ENCODE results near the gene GON7.
A peak's percentile ranks its signal among the peaks of the same experiment; 100 is the strongest.
"Not testable (repeated sequence)": the region's sequence is repeated elsewhere in the genome, so short reads cannot be mapped to it uniquely, and the experiment has no call there.

GON7 gene

DNA sequence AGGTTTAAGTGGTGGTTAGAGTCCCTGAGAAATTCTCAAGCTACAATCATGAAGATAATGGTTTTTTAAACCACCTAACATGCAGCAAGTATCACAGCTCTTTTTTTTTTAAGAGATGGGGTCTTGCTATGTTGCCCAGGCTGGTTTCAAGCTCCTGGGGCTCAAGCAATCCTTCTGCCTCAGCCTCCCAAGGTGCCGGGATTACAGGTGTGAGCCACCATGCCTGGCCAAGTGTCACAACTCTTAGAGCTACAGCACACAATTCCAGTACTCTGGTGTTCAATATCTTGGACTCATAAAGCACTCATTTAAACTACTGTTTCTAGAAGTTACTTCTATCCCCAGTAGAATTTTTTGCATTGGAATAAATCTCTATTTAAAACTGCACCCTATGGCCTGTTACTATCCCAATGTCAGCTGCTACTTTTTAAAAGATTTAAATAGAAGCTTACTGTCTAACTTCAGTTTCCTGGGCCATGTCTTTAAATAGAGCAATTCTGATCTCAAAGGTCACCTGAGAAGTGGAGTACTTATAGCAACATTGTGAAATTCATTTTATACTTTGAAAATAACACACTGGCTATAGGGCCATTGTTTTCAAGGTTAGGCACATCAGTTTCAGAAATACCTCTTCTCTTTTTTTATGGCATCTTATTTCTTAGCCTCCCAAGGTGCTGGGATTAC, 11.4 kb downstream of the GON7 start:
- DNase-seq, result no peak

GRCh38 chr14:93186956-93187355, 19.9 kb downstream of the GON7 start:
- DNase-seq, result no peak

DNA sequence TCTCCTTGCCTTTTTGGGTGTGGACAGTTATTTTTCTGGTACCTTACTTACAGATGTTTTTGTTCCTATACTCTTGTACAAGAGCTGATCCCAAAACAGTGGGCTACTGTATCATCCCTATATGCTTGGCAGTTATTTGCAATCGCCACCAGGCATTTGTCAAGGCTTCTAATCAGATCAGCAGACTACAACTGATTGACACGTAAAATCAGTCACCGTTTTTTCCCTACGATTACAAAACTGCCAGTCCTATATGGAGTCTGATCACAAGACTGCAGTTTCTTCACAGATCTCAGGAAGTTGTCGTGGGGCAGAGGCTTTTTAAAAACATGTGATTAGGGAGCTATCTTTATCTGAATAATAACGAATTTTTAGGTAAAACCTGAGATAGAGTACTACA, 20.4 kb downstream of the GON7 start:
- DNase-seq, result no peak

GRCh38 chr14:93185349-93185720, 21.5 kb downstream of the GON7 start:
- DNase-seq, result no peak

DNA sequence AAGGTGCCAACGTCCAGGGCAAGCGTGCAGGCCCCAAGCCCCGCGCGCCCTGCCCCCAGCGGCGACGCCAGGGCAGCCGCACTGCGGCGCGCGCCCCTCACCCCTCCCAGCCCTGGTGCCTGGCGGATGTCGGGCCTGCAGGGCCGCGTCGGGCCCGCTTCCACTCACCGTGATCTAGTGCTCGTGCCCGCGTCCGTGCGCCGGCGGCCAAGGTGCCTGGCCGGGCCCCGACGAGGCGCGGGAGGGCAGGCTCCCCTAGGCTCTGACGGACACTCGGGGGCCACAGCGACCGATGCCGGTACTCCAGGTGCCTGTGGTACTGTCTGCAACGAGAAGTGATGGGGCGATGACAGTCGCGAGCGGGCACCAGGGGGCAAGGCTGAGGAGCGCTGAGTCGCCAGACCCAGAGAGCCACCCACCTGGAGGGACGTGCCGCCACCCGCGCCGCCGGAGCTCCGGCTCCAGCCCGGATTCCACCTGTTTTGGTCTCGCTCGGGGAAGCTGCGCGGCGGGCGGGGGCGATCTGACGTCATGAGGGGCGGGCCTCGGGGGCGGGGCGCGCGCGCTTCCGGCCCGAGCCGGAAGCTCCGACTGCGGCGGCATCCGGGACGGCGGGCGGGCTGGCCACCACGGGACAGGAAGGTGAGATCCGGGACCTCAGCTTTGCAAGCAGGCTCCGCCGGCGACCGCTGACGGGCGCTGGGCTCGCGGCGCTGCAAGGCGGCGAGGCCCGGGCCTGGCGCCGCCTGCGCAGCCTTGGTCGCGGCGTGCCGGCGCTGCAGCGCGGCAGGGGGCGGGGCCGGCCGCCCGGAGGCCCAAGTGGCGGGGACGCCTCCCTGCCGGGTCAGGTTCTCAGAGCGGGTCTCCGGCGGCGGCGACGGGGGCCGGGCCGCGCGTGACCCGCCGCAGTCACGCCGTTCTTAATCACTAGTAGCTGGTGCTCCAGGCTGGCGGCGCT, 22.2 kb downstream of the GON7 start, which contains the start of the genes LYSET and MOAP1:
Gene LYSET (plus strand): TSS at position 927 of the 958 bp plus-strand sequence. CDS start 89 bp downstream, outside the sequence.
Gene MOAP1 (minus strand): TSS at position 507 of the 958 bp plus-strand sequence. CDS start 655 bp downstream, outside the sequence.
- peak; percentile 88 to 90 for DNase-seq

DNA sequence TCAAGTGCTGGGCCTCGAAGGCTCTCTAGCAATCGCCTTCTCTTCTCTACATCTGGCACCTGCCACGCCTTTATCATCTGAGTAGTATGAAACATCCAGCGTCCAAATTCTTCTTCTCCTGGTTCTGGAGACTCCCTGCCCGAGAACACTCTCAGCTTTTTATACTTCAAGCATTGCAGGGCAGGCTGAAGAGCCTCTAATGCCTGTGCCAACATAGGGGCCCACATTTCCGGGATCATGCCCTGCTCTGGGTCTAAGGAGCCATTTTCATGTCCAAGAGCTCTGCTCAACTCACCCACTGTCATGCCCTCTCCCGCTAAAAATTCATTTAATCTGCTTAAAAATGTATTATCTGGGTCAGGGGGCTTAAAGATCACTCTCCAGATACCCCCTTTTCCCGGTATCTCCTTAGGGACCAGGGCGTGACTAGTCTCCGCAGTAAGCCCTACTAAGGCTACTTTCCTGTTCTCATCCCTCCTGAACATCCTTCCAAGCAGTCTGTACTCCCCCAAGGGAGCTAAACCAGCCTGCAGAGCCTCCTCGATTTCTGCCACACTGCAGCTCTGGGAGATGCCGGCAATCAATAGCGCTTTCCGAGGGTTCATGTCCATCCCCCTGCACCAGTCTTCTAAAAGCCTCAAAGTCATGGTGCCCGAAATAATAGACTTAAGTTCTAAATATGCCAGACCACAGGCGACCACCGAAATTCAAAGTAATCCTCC, 23.1 kb downstream of the GON7 start:
- DNase-seq, result peak in 1 of 2 experiments; percentile 50

DNA sequence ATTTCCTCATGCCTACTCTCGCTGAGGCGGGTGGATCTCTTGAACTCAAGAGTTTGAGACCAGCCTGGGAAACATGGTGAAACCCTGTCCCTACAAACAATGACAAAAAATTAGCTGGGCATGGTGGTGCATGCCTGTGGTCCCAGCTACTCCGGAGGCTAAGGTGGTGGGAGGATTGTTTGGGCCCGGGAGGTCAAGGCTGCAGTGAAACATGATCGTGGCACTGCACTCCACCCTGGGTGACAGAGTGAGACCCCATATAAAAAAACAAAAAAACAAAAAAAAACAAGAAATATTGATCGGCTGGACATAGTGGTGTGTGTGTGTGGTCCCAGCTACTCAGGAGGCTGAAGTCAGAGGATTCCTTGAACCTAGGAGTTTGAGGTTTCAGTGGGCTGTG, 31.4 kb downstream of the GON7 start:
- no peak for DNase-seq

DNA sequence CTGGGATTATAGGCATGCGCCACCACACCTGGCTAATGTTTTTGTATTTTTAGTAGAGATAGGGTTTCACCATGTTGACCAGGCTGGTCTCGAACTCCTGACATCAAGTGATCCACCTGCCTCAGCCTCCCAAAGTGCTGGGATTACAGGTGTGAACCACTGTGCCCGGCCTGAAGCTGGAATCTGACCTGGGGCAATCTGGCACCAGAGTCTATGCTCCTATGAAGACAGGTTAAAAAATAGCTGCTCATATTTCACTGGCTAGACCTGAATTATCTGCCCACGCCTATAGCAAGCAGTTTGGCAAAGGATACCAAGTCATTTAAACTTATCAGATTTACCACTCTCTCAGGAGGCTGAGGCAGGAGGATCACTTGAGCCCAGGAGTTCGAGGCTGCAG, 32.1 kb downstream of the GON7 start:
- not testable (repeated sequence) for DNase-seq

DNA sequence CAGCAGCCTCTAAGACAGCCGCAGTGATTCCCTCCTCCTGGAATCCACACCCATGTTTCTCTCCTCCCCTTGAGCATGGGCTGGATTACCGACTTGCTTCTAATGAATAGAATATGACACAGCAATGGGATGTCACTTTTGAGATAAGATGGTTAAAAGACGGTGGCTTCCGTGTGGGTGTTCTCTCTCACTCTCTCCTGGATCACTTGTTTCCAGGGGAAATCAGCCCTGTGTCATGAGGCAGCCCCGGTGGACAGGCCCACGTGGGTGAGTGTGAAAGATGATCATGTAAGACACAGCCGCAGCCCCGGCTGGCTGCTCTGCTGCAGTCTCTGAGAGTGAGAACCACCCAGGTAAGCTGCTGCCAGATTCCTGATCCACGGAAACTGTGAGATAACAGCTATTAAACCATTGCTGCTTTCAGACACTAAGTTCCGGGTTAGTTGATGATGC, 32.9 kb downstream of the GON7 start:
- DNase-seq, result peak; percentile 49 to 86

DNA sequence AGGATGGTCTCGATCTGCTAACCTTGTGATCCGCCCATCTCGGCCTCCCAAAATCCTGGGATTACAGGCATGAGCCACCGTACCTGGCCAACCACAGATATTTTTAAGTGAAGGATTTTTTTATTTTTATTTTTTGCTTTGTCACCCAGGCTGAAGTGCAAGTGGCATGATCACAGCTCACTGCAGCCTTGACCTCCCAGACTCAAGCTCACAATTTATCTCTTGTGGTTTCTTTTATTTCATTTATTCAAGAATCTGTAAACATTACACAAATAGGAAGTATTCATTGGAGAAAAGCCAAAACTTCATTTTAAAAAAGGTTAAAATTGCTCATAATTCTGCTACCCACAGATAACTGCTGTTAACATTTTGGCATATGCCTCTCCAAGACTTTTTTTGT, 35.5 kb downstream of the GON7 start:
- DNase-seq, result no peak

- not testable (repeated sequence) for DNase-seq
Measured at GRCh38 chr14:93170141-93170540, 36.7 kb downstream of the GON7 start.

DNA sequence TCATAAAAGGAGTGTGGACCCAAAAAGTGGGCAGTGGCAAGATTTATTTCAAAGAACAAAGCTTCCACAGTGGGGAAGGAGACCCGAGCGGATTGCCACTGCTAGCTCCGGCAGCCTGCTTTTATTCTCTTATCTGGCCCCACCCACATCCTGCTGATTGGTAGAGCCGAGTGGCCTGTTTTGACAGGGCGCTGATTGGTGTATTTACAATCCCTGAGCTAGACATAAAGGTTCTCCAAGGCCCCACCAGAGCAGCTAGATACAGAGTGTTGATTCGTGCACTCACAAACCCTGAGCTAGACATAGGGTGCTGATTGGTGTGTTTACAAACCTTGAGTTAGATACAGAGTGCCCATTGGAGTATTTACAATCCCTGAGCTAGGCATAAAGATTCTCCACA, 37.2 kb downstream of the GON7 start:
- DNase-seq, result not testable (repeated sequence)

- DNase-seq, result not testable (repeated sequence)
Measured at GRCh38 chr14:93168610-93169009, 38.3 kb downstream of the GON7 start.

- not testable (repeated sequence) for DNase-seq
Measured at GRCh38 chr14:93165271-93166265, 41.3 kb downstream of the GON7 start.

DNA sequence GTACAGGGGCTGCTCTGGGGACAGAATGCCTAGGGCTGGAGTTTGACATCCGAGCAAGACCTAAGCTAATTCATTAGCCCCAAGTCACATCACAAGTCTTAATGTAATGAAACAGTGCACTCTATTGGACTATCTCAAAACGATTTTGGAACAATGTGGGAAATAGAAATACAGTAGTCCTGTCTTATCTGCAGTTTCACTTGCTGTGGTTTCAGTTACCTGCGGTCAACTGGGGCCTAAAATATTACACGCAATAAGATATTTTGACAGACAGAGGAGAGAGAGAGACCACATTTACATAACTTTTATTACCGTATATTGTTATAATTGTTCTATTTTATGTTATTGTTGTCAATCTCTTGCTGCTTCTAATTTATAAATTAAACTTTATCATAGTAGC, 43.3 kb downstream of the GON7 start:
- DNase-seq, result peak; percentile 17 to 25

DNA sequence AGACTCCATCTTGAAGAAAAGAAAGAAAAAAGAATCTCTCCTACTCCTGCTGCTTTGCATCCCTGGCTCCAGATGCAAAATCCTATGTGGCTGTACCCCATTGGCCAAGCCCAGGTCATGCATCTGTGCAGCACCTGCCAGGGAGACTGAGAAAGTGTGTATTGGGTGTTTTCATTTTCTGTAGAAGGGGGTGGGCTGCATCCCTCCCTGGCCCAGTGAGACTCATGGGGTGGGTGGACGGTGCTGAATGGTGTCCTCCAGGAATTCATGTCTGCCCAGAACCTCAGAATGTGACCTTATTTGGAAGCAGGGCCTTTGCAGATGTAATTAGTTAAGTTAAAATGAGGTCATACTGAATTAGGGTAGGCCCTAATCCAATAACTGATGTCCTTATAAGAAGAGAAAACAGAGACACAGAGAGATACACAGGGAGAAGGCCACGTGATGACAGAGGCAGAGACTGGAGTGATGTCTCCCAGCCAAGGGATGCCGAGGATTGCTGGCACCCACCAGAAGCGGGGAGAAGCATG, 45.4 kb downstream of the GON7 start:
- DNase-seq, result no peak

DNA sequence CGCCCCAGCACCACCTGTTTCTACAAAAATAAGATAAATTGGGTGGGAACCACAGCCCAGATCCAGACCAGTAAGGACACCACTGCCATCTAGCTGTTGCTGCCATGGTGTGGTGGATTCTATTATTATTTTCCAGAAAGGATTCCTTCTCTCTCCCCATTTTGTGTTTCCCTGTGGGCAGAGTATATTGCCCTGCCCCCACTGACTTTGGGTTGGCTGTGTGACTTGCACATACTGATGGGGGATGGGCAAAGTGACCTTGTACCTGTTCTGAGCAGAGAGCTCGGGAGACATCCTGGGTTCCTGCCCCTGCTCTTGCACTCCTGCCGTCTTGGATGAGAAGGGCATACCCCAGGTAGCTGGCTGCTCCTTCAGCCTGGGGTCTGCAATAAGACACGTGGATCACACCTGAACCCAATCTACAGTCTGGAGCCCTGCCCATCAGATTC, 46.5 kb downstream of the GON7 start:
- DNase-seq, result peak; percentile 48 to 80

DNA sequence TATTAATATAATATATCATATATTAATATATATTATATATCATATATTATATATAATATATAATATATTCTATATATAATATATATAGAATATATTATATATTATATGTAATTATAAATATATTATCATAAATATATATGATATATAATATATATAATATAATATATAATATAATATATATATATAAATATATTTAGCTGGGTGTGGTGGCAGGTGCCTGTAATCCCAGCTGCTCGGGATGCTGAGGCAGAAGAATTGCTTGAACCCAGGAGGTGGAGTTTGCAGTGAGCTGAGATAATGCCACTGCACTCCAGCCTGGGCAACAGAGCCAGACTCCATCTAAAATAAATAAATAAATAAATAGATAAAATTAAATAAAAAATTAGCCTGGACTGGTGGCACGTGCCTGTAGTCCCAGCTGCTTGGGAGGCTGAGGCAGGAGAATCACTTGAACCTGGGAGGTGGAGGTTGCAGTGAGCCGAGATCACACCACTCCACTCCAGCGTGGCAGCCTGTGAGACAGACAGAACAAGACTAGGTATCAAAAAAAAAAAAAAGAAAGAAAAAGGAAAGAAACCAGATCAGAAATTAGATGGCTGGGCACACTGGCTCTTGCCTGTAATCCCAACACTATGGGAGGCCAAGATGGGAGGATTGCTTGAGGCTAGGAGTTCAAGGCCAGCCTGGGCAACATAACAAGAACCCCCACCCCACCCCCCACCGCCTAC, 47.1 kb downstream of the GON7 start:
- not testable (repeated sequence) for DNase-seq

- DNase-seq, result not testable (repeated sequence)
Measured at GRCh38 chr14:93158349-93158748, 48.5 kb downstream of the GON7 start.

DNA sequence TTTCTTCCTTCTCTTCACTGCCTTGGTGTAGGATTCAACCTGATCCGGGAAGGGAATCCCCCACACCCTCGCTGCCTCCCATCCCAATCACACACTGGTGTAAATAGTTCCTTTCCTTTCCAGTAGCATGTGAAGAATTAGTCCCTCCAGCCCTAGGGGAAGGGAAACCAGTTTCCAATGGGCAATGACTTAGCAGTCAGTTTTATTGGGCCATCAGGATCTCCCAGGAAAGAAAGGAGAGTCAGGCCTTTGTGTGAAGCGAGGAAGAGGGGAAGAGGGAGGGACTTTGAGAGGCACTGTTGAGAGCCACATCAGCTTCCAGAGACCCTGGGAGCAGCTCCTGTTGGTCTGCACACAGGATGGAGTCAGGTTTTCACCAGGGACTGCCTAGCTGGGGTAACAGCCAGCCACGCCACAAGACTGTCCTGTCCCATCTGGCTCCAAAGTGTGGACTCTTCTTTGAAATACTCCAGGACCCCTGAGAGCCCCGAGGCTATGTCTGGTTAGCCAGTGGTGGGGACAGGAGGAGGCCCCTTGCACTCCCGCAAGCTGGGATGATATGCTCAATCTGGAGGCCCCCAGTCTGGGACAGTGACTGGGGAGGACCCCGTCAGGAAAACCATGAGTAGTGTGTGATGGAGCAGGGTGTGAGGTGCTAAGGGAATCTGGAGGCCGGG, 50.0 kb downstream of the GON7 start:
- DNase-seq, result no peak
